ENCODE data around the gene CARNS1. TPM values are rescaled to one million over a fixed set of nuclear protein-coding genes. Genes with fewer than 3 reads are reported as not detected.

The CARNS1 gene
- total and polyA plus RNA-seq, 2 of the 8 experiments (the other 6 are each of a cell fraction or from before 2014, with no cell fraction given), result 0.82 to 1.1 TPM

GRCh38 chr11:67429722-67430121 lies 14.2 kb downstream of the CARNS1 start:
- Histone ChIP-seq H3K4ac (replicated peaks; ENCODE audit: insufficient read length, low read depth, low read length) (no peak overlapping the region), H3K56ac (replicated peaks; ENCODE audit: insufficient read length, low read depth, low read length) (no peak overlapping the region), H3K4me2 (ENCODE audit: insufficient read depth in 1 of 2, low read depth in 2 of 2, low read length in 2 of 2) (peak overlapping the region in 1 of 2 experiments; percentile 60; a peak in 1 of 4 replicates), H4K20me1 (replicated peaks in 1 of 2; ENCODE audit: control insufficient read depth in 1 of 2, insufficient read depth in 2 of 2, low read length in 2 of 2) (peaks cover 0 to 6% of the 10 kb centered on the region in 2 experiments), H2BK20ac (ENCODE audit: low read length) (no peak overlapping the region), H2BK15ac (ENCODE audit: low read length) (no peak overlapping the region), H2AFZ (ENCODE audit: low read length) (no peak overlapping the region), H3K27me3 (replicated peaks in 1 of 4; ENCODE audit: control insufficient read depth in 3 of 4, extremely low read depth in 1 of 4, insufficient read depth in 3 of 4, low read length in 3 of 4) (no peaks in the 10 kb centered on the region), H3K9me3 (ENCODE audit: insufficient read depth in 2 of 2, low read depth in 1 of 2, low read length in 1 of 2) (no peaks in the 10 kb centered on the region), H3K18ac (ENCODE audit: extremely low read depth, low read length) (no peak overlapping the region), H3K23ac (ENCODE audit: insufficient read length) (no peak overlapping the region), H4K91ac (replicated peaks; ENCODE audit: insufficient read length, low read length) (no peak overlapping the region), H3K14ac (ENCODE audit: insufficient read length) (no peak overlapping the region), H3K4me3 (ENCODE audit: extremely low read depth in 1 of 4, insufficient read depth in 2 of 4, low read depth in 3 of 4, low read length in 4 of 4) (no peak overlapping the region), H3K36me3 (ENCODE audit: control insufficient read depth in 2 of 4, insufficient read depth in 4 of 4, low read length in 3 of 4) (peaks cover 3 to 13% (median 8%) of the 10 kb centered on the region in 4 experiments; a peak in 7 of 8 replicates), H2AK5ac (ENCODE audit: low read depth, low read length) (no peak overlapping the region), H3K27ac (ENCODE audit: low read depth, low read length) (no peak overlapping the region), H3K79me1 (ENCODE audit: low read depth, low read length) (peaks cover 5% of the 10 kb centered on the region), H3K4me1 (replicated peaks in 1 of 4; ENCODE audit: control insufficient read depth in 3 of 4, insufficient read depth in 4 of 4, low read length in 3 of 4) (peaks cover 0 to 12% (median 4%) of the 10 kb centered on the region in 4 experiments; a peak in 6 of 7 replicates), H4K5ac (ENCODE audit: insufficient read length, low read depth, low read length) (no peak overlapping the region), H2BK12ac (ENCODE audit: low read depth, low read length) (no peak overlapping the region), H3K23me2 (ENCODE audit: low read depth, low read length) (peaks cover 10% of the 10 kb centered on the region), H2BK5ac (ENCODE audit: low read depth, low read length) (no peak overlapping the region), H3K9ac (replicated peaks in 1 of 4; ENCODE audit: extremely low read depth in 1 of 4, low read depth in 3 of 4, low read length in 3 of 4) (no peak overlapping the region), H4K8ac (ENCODE audit: extremely low read depth, insufficient read depth, low read length) (0 out of 2 replicates have a peak overlapping the region, but pooled peaks have one; percentile 21), H2BK120ac (replicated peaks; ENCODE audit: low read depth, low read length) (no peak overlapping the region), H3K79me2 (ENCODE audit: control insufficient read depth in 1 of 2, insufficient read depth in 2 of 2, low read length in 2 of 2) (peaks cover 0 to 9% of the 10 kb centered on the region in 2 experiments; a peak in 2 of 4 replicates)
- ChIA-PET CTCF (ENCODE audit: partially characterized antibody) (interaction anchor here (3.8 kb wide), 1 partner anchor 29 kb away, joined by 10 read pairs; the partner anchor contains the start of gene PPP1CA), POLR2A (ENCODE audit: partially characterized antibody) (interaction anchor here (0.7 to 12.5 kb wide), 6 partner anchors 8 to 34 kb away, joined by 3 to 104 read pairs (median 6); partner anchors contain the start of genes CABP4, CARNS1 and PTPRCAP)
- no peak for FAIRE-seq
- DNase-seq (ENCODE audit: low read depth in 1 of 2, low spot score in 2 of 2), result no peak
- WGBS, 2 experiments (ENCODE audit: extremely low coverage in 1 of 2, insufficient coverage in 1 of 2, insufficient read length in 1 of 2, insufficient replicate concordance in 2 of 2, low coverage in 1 of 2, low lambda C conversion rate in 2 of 2, missing lambda C conversion rate in 1 of 2), result 93% methylated on average over 11 of the region's 11 CpGs; no CpG with 5 or more reads in 1 of the 2 experiments
- TF ChIP-seq SP1 (IDR thresholded peaks at IDR 0.05; ENCODE audit: low read depth, low read length) (no peak), KDM4A (IDR thresholded peaks at IDR 0.05; ENCODE audit: low read depth, low read length, severe bottlenecking) (no peak), CEBPB (IDR thresholded peaks at IDR 0.05; ENCODE audit: low read depth, low read length) (no peak)
